Muscle of leg (tissue), 11 donors: ENCODE results near the gene HERPUD2. TPM values are rescaled to one million over a fixed set of nuclear protein-coding genes. Genes with fewer than 3 reads are reported as not detected.
"Not testable (repeated sequence)": the region's sequence is repeated elsewhere in the genome, so short reads cannot be mapped to it uniquely, and the experiment has no call there.

ENCODE experiments used
- DNase-seq: peaks from one replicate; pipeline ENCODE4 v3.0.0; 2013
- H3K27ac ChIP-seq: one replicate; pipeline ENCODE4 v1.5.1; 2013; ENCODE audit warnings: mild to moderate bottlenecking, low read length, control low read depth
- H3K27me3 ChIP-seq: one replicate; pipeline ENCODE4 v1.6.1; 2013; ENCODE audit warnings: low read length; ENCODE audit not compliant: control insufficient read depth, insufficient read depth
- H3K36me3 ChIP-seq: one replicate; pipeline ENCODE4 v1.6.1; 2013; ENCODE audit warnings: low read length; ENCODE audit not compliant: control insufficient read depth, insufficient read depth
- H3K4me1 ChIP-seq: one replicate; pipeline ENCODE4 v1.6.1; 2013; ENCODE audit warnings: low read length; ENCODE audit not compliant: control insufficient read depth, insufficient read depth
- H3K4me3 ChIP-seq: one replicate; pipeline ENCODE4 v1.5.1; 2013; ENCODE audit warnings: low read length, control low read depth
- H3K9me3 ChIP-seq: replicated peaks from 2 replicates; pipeline ENCODE4 v1.6.1; 2013; ENCODE audit warnings: low read depth, low read length; ENCODE audit not compliant: control insufficient read depth
- WGBS: methylation state at CpG from one replicate; pipeline ENCODE4 v1.1.5; 2013; ENCODE audit warnings: missing lambda C conversion rate; ENCODE audit not compliant: insufficient coverage; 5-methylcytosine and 5-hydroxymethylcytosine counted together
- polyA plus RNA-seq, 8 donors: library from polyadenylated mRNA; unstranded; fragments of 120-200 nt; gene quantifications; one replicate each; pipeline versions ENCODE4 v1.2.1 to v1.2.3, GENCODE V29; 2013; ENCODE audit warnings: inconsistent platforms in 1 of 8, low replicate concordance in 1 of 8; ENCODE audit not compliant: insufficient read length in 8 of 8, insufficient read depth in 1 of 8
- total RNA-seq: library from RNA; stranded (reverse); fragments of 120-200 nt; gene quantifications from one replicate; pipeline ENCODE4 v1.2.4, GENCODE V29; 2013

HERPUD2 gene
- total and polyA plus RNA-seq, 9 donors, result 15.1 to 27.0 (median 22.3) TPM

DNA sequence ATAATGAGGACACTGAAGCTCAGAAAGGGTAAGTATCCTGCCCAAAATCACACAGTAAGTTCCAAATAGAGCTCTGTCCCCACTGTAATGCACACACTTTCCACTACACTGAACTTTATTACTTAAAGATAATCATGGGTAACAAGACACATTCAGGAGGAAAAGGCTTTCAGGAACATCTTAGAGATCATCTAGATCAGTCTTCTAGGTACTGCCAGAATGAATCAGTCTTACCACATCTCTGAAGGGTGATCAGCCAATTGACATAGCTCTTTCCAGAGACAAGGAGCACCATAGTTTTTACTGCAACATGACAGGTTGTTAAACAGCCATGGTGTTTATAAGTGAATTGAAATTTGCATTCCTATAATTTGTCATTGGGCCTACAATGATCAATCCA lies 5.4 kb upstream of the HERPUD2 start:
- no peak for DNase-seq
- Histone ChIP-seq H3K27me3 (no peaks in the 10 kb centered on the region), H3K27ac (no peak overlapping the region), H3K9me3 (no peaks in the 10 kb centered on the region), H3K36me3 (peaks cover 5% of the 10 kb centered on the region), H3K4me3 (no peak overlapping the region), H3K4me1 (peaks cover 18% of the 10 kb centered on the region)

DNA sequence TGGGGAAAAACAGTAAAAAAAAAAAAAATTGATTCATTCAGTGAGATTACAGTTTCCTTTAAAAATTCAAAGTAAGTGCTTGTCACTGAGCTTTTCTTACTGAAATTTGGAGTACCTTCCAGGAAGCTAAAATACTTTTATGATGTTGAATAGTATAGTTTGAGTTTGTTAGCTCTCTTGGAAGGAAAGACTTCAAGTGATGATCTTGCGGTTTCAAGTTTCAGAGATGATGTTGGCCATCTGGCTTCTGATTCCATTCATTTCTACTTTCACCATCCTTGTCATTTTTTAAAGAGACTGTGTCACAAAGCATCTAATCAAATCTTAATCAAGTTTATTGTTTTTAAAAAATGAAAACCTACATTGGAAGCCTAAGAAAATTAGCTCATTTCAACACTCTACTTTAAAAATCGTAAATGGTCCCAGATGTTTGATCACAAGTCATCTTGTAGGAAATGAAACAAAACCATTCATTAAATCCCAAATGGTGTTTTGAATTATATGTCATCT lies 4.9 kb upstream of the HERPUD2 start:
- no peaks in the 10 kb centered on the region for H3K27me3 ChIP-seq
- no peak overlapping the region for H3K4me3 ChIP-seq
- H3K4me1 ChIP-seq, result peaks cover 18% of the 10 kb centered on the region
- H3K27ac ChIP-seq, result no peak overlapping the region
- peaks cover 5% of the 10 kb centered on the region for H3K36me3 ChIP-seq
- DNase-seq, result no peak
- no CpG with 5 or more reads among the region's 2 CpGs for WGBS
- no peaks in the 10 kb centered on the region for H3K9me3 ChIP-seq

DNA sequence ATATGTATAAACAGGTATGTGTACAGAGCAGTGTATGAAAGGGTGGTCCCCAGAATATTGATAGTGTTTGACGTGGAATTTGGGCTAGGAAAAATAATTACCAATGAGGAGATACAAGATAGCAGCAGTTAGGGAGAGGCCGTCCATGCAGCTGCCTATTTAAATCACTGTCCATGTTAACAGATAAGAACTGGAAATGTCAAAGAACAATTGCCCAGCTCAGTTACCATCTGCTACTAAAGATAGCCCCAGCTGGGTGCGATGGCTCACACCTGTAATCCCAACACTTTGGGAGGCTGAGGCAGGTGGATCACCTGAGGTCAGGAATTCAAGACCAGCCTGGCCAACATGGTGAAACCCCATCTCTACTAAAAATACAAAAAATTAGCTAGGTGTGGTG lies 3.4 kb upstream of the HERPUD2 start:
- H3K4me3 ChIP-seq, H3K27me3 ChIP-seq, H3K36me3 ChIP-seq, H3K27ac ChIP-seq, DNase-seq, H3K9me3 ChIP-seq: not testable (repeated sequence)
- peaks cover 26% of the 10 kb centered on the region for H3K4me1 ChIP-seq
- 70% methylated on average over 2 of the region's 3 CpGs for WGBS

DNA sequence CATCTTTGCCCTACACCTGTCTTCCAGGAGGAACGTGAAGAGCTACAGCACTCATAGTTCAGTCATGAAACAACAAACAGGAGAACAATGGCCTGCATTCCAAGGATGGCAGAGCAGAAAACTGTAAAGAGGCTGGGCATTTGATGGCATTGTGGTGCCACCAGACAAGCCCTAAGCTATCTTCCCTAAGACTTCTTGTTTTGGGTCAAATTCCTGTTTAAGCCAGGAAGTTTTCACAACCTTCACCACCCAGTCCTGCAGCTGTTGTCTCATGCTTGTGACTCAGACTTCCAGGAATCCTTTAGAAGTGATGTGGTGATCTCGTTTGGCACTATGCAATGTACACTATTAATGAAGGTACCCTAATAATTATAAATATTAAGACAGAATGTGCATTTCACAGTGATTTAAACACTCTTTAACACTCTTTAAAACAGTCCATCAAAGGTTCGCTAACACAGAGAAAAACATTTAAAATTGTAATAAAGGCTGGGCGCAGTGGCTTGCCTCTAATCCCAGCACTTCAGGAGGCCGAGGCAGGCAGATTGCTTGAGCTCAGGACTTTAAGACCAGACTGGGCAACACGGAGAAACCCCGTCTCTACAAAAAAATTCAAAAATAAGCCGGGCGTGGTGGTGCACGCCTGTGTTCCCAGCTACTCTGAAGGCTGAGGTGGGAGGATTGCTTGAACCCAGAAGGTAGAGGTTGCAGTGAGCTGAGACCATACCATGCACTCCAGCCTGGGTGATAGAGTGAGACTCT lies 2.7 kb upstream of the HERPUD2 start:
- no peaks in the 10 kb centered on the region for H3K9me3 ChIP-seq
- no peak for DNase-seq
- H3K36me3 ChIP-seq, result peaks cover 5% of the 10 kb centered on the region
- H3K4me3 ChIP-seq, result no peak overlapping the region
- no peaks in the 10 kb centered on the region for H3K27me3 ChIP-seq
- WGBS, result 79% methylated on average over 6 of the region's 10 CpGs
- H3K27ac ChIP-seq, result no peak overlapping the region
- H3K4me1 ChIP-seq, result peaks cover 26% of the 10 kb centered on the region

DNA sequence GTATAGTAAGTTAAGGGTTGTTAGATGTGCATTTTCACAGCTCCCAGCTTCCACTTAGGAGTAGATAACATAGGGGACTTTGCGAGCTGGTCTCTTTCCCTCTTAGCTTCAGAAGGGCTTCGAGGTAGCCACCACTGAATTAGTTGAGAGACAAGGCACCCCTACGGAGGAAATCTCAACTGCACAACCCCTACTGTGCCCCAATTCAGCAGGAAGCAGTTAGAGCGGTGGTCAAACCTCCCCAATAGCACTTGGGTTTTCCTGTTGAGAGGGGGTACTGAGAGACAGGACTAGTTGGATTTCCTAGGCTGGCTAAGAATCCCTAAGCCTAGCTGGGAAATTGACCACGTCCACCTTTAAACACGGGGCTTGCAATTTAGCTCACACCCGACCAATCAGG lies 1.1 kb upstream of the HERPUD2 start:
- Histone ChIP-seq H3K4me1 (peaks cover 30% of the 10 kb centered on the region), H3K27ac (no peak overlapping the region), H3K9me3 (no peaks in the 10 kb centered on the region), H3K36me3 (peaks cover 5% of the 10 kb centered on the region), H3K4me3 (peak overlapping the region; percentile 69), H3K27me3 (no peaks in the 10 kb centered on the region)
- no peak for DNase-seq
- WGBS, result no CpG with 5 or more reads among the region's 7 CpGs

DNA sequence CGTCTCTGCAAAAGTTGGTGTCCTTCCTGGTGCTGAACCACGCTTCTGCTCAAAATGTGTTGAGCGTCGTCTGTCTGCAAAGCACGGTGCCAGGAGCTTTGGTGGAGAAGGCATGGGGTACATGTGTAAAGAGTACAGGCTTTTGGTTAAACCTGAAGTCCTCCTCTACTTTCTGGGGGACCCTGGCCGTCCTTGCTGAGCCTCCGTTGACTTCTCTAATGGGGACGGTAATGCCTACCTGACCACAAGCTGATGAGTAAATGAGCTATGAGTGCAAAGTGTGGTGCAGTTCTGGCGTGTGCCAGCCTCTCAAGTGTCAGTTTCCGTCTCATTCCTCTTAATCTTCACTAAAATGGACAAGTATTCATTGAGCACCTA lies 527 bp upstream of the HERPUD2 start:
- DNase-seq, result no peak
- WGBS, result 0% methylated on average over 4 of the region's 10 CpGs
- H3K27me3 ChIP-seq, result no peaks in the 10 kb centered on the region
- H3K4me1 ChIP-seq, result peaks cover 30% of the 10 kb centered on the region
- H3K9me3 ChIP-seq, result no peaks in the 10 kb centered on the region
- peaks cover 5% of the 10 kb centered on the region for H3K36me3 ChIP-seq
- H3K4me3 ChIP-seq, result peak overlapping the region; percentile 69
- peak overlapping the region; percentile 79 for H3K27ac ChIP-seq

DNA sequence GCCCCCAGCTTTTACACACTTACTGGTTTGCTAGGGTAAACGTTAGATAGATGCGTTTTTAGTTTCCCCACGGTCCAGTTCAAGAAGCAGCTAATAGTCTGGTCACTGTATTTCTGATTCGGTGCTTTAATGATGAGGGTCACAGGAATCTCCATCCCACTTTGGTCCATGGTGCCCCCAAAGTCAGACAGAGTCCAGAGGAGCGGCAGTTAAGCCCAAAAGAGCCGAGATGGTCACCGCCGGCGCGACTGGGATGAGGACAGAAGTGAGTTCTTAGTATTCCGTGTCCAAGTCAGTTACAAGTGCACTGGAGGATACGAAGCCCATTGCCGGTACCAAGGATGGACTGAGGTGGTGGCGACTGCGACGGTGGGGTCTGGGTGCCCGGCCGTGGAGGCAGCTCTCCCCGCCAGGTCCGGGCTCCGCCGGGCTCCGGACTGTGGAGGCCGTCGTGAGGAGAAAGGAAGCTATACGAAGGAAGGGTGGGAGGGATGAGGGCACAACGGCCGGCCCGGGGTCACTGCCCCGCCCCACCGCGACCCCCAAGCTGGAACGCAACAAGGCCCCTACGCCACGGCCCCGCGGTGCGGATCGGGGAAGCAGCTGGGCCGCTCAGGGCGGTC lies 663 bp downstream of the HERPUD2 start:
- H3K4me1 ChIP-seq, result peaks cover 30% of the 10 kb centered on the region
- H3K9me3 ChIP-seq, result no peaks in the 10 kb centered on the region
- peak overlapping the region; percentile 69 for H3K4me3 ChIP-seq
- DNase-seq, result no peak
- peak overlapping the region; percentile 79 for H3K27ac ChIP-seq
- peaks cover 5% of the 10 kb centered on the region for H3K36me3 ChIP-seq
- no peaks in the 10 kb centered on the region for H3K27me3 ChIP-seq
- WGBS, result 1% methylated on average over 28 of the region's 41 CpGs

DNA sequence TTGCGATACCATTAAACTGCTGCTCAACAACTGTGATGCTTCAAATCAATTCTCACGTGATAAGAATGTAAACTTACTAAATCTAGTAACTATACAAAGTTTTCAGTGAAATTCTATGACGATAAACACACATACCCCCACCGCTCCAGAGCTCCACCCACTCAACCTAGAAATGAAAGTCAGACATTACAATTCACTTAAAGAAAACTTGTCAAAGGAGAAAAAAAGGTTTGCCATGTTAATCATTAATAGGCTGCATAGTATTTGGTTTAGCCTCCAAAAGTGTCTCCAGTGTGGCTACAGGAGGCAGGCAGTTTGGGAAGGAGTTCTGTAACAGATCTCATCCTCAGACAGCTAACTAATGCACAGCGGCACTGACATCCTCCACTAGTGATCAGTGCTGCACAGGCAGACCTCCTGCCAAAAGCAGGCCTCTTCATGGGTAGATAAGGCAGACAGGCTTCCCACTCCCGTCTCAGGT lies 3.1 kb downstream of the HERPUD2 start:
- Histone ChIP-seq H3K36me3 (no peaks in the 10 kb centered on the region), H3K4me3 (no peak overlapping the region), H3K4me1 (peaks cover 24% of the 10 kb centered on the region), H3K27me3 (no peaks in the 10 kb centered on the region), H3K9me3 (no peaks in the 10 kb centered on the region), H3K27ac (no peak overlapping the region)
- 60% methylated on average over 1 of the region's 6 CpGs for WGBS
- no peak for DNase-seq

DNA sequence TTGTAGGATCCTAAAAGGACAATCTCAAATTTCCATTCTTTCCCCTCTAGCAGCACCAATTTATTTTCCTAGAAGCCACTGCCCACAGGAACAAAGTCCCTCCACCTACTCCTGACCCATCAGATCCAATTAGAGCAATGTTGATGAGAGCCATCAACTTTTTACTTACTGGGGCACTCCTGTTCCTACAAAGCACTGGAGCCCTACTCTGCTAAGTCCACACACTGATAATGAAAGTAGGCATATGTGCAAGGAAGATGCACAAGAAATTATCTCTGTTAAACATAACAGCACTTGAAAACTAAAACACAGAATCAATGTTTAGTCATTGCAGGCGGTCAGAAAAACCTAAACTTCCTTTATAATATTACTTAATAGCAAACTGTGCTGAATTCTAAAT lies 3.6 kb downstream of the HERPUD2 start:
- H3K4me1 ChIP-seq, result peaks cover 24% of the 10 kb centered on the region
- no peaks in the 10 kb centered on the region for H3K36me3 ChIP-seq
- no peak for DNase-seq
- no peaks in the 10 kb centered on the region for H3K27me3 ChIP-seq
- no peaks in the 10 kb centered on the region for H3K9me3 ChIP-seq
- H3K4me3 ChIP-seq, result no peak overlapping the region
- H3K27ac ChIP-seq, result no peak overlapping the region
- no CpG with 5 or more reads among the region's 1 CpG for WGBS

DNA sequence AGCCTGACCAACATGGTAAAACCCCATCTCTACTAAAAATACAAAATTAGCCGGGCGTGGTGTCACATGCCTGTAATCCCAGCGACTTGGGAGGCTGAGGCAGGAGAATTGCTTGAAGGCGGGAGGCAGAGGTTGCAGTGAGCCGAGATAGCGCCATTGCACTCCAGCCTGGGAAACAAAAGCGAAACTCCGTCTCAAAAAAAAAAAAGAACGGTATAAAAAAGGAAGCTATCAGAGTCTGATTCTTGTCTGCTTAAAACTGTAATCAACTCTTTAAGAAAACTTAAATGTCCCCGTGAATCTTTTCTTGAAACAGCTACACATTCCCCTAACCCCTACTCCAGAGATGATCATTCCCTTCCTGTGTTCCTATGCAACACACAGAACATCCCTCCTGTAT lies 4.3 kb downstream of the HERPUD2 start:
- H3K9me3 ChIP-seq, H3K36me3 ChIP-seq, H3K27ac ChIP-seq, H3K4me3 ChIP-seq, H3K27me3 ChIP-seq, DNase-seq: not testable (repeated sequence)
- H3K4me1 ChIP-seq, result peaks cover 17% of the 10 kb centered on the region
- WGBS, result 94% methylated on average over 3 of the region's 10 CpGs
